IPS DF 4.7 (cell line): ENCODE results near the gene CACNG8.

Source experiments
- DNase-seq: peaks from one replicate; pipeline ENCODE4 v3.0.0-alpha.2; 2013; ENCODE audit warnings: low spot score; ENCODE audit errors: extremely low read depth

CACNG8 gene

DNA sequence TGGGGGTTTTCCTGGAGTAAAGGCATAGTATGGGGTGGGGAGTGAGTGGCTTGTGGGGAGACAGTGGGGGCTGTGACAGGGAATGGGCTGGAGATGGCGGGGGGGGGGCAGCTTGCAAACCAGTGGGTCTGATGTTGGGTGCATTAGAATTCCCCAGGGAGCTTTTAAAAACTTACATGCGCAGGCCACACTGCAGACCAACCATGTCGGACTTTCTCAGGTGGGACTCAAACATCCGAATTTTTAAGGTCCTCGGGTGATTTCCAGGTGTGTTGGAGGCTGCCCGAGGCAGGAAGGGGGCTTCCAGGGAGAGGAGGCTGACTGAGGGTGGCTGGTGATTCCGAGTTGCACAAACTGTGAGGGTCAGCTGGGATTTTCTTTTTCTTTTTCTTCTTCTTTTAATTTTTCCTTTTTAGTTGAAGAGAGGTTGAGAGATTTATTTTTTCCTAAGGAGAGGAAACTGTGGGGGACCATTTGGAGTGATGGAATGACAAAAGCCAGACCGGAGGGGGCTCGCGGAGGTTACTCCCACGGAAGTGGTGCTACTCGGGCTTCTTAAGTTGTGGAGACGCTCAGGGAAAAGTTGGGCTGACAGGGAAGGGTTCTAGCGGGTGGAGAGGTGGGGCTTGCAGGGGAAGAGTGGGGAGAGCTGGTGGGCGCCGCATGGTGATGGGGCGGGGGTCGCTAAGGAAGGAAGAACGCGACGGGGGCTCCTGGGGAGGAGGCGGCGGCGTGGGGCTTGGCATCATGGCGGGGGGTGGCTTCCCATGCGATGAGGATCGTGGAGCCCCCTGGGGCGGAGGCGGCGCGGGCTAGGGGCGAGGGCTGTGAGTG lies 997 bp upstream of the CACNG8 start:
- no peak for DNase-seq

DNA sequence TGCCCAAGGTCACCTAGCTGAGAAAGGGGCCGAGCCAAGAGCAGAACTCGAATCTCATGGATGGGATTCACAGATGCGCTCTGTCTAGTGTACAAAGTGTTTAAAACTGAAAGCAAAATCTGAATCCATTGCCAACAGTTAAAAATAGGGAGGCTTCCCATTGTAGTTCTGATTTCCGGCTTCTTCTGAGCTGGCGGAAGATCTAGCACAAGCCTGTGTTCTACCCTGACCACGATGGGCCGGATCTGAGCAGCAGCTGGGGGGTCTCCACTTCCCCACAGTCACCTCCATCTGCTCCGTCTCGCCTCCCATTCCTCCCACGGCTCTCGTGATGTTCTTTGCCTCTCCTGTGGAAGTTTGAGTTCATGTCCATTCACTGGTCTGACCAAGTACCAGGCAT lies 2.4 kb downstream of the CACNG8 start:
- DNase-seq: no peak

DNA sequence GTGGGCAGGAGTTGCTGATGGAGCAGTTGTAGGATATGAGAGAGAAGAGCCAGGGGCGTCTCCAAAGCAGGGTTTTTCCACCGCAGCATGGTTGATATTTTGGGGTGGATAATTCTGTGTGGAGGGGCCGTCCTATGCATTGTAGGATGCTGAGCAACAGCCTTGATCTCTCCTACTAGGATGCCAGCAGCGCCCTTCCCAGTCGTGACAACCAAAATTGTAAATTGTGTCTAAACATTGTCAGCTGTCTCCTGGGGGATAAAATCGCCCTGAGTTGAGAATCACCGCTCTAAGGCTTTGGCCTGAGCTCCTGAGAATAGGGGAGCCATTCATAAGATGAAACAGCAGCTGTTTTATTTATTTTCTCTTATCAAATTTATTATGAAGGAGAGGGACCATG lies 4.2 kb downstream of the CACNG8 start:
- DNase-seq: no peak

DNA sequence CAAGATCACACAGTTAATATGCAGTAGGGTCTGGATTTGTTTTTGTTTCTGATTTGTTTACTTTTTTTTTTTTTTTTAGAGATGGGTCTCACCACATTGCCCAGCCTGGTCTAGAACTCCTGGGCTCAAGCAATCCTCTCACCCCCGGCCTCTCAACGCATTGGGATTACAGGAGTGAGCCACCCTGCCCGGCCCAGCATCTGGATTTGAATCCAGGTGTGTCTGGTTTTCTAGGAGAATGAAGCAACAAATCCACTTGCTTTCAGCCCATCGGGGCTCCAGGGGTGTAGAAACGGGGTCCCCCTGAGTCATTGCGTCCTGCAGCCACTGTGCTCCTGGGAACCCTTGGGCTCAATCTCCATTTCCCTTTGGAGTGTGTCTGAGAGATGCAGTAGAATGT lies 6.6 kb downstream of the CACNG8 start:
- no peak for DNase-seq

DNA sequence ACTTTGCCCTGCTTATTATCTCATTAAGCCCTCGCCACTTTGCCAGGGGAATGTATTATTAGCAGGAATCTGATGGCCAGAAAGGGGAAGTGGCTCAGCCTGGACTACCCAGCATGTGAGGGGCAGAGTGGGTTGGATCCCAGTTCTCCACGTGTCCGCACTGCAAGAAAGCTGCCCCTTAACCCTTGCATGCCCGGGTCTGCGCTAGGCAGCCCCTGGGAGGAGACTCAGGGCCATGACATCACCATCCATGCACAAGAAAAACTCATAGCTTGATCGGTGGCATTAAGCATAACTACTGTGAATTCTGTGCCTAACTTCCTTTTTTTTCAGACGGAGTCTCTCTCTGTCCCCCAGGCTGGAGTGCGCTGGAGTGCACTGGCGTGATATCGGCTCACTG lies 8.9 kb downstream of the CACNG8 start:
- no peak for DNase-seq

DNA sequence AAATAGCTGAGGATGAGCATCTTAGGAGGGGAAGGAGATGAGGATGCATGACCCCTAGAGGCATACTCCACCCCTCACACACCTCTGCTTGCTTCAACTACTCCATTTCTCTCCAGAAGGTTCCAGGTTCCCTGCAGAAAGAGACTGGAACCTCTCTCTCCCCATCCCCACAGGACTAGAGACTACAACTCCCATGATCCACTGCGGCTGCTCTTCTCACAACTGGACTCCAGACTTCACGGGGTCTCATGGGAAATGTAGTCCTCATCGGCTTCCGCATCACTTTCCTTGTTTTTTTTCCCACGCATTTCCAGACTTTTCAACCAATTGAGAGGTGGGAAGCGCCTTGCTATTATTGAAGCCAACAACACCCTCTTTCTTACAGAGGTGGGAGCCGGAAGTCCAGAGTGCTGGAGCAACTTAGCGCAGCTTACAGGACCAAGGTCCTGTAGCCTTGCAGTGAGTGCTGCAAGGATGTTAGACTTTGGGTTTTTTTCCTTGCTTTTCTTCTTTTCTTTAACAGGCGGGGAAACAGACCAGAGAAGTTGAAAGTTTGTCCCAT lies 14.8 kb downstream of the CACNG8 start:
- peak; percentile 95 for DNase-seq

DNA sequence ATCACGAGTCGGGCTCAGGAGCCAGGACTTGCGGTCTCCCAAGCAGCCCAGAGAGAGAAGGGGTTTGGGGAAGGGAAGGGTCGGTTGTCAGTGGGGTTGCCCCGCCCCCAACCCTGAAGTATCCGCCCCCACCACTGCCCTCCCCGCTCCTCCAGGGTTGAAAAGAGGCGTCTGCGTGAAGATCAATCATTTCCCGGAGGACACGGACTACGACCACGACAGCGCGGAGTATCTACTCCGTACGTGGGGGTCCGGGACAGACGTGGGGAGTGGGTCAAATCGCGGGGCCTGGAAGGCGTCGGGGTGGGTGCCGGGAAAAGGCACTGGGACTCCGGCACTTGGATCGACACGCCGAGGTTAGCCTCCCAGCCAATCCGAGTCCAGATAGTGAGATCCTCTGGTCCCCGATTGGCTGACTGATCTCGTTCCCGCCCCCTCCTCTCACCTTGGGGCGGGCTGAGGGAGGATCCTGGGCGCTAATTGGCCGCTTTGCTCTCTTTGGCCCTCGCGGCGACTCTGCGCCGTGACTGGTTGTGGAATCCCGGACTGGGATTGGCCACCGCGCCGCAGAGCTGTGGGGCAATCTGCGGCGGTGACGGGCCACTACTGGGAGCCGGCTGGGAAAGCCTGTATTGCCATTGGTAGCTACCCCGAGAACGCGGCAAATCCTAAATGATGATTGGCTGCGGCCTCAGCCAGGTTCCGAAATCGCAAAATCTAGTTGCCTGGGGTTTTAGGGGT lies 15.4 kb downstream of the CACNG8 start:
- peak; percentile 93 for DNase-seq

DNA sequence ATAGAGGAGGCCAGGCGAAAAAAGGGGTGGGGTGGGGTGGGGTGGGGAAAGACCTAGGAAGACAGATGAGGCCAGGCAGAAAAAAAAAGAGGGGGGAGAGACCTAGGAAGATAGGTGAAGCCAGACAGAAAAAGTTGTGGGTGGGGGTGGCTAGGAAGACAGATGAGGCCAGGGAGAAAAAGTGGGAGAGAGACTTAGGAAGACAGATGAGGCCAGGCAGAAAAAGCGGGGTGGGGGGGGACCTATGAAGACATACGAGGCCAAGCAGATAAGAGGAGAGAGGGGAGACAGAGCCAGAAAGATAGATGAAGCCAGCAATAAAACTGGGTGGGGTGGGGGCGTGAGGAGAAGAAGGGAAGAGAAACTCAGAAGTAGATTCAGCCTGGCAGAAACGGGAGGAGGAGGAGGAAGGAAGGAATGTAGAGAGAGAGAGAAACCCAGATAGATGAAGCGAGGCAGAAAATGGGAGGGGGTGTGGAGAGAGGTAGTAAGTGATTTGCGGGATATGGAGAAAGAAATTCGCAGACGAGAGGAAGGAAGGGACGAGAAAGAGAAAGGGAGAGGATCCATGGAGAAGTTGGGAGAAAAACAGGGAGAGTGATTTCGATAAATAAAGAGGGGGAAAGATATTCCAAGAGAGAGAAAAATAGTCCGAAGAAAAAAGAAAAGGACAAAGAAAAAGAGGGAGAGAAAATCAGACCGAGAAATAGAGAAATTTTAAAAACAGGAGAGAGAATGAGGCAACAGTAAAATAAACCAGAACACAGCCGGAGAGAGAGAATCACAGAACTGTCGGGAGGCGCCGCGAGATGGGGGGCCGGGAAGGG lies 16.5 kb downstream of the CACNG8 start:
- DNase-seq: no peak

DNA sequence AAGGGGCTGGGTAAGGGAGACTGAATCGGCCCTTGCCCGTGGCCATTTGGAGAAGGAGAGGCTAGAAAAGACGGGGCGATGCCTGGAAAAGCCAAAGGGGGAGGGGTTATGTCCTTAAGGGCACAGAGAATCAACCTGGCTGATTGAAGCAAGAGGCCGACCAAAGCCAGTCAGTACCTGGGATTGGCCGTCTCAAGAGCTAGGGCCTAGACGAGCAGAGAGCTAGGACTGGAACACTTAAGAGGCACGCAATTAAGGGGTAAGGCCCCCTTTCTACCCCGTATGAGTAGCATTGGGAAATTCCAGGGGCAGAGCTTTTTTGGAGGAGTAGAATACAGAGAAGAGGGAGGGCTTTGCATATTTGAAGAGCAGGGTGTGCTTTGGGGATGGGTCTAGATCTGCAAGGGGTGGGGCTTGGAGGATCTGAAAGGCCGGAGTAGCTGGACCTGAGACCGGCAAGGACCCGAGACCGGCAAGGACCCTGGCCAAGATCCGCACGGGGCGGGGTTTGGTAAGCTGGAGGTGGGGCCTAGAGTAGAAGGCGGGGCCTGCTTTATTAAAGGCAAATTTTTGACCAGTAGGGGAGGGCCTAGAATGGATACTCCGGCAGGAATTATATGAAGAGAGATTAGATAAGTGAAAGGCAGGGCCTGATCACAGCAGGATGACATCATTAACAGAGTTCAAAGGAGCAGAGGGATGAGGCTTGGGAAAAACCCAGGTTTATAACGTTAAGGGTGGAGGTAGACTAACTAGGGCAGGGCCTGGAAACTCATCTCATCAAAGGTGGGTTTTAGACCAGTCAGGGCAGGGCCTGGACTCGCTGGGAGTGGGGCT lies 18.0 kb downstream of the CACNG8 start:
- no peak for DNase-seq

DNA sequence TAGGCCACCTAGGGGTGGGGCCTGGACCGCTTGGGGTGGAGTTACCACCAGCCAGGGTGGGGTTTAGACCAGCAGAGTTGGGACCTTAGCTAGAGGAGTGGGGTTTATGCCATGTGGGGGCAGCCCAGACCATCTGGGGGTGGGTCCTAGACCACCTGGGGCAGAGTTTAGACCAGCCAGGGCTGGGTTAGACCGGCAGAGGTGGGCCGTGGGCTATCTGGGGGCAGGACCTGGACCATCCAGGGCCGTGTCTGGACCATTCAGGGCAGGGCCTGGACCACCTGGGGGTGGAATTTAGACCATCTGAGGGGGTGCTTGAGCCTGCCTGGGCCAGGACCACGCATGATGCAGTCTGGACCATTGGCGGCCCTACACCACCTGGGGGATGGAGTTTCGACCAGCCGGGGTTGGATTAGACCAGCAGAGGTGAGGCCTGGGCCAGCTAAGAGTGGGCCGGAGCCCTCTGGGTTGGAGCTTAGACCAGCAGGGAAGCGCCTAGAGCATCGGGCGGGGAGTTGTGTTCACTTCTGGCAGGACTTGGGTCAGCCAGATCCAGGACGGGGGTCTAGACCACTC lies 18.7 kb downstream of the CACNG8 start:
- DNase-seq: no peak

DNA sequence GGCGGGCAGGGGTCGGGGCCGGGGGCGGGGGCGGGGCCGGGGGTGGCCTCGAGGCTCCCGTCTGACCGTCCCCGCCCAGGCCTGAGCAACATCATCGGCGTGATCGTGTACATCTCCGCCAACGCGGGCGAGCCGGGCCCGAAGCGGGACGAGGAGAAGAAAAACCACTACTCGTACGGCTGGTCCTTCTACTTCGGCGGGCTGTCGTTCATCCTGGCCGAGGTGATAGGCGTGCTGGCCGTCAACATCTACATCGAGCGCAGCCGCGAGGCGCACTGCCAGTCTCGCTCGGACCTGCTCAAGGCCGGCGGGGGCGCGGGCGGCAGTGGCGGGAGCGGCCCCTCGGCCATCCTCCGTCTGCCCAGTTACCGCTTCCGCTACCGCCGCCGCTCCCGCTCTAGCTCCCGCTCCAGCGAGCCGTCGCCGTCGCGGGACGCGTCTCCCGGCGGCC lies 19.3 kb downstream of the CACNG8 start:
- DNase-seq: no peak

DNA sequence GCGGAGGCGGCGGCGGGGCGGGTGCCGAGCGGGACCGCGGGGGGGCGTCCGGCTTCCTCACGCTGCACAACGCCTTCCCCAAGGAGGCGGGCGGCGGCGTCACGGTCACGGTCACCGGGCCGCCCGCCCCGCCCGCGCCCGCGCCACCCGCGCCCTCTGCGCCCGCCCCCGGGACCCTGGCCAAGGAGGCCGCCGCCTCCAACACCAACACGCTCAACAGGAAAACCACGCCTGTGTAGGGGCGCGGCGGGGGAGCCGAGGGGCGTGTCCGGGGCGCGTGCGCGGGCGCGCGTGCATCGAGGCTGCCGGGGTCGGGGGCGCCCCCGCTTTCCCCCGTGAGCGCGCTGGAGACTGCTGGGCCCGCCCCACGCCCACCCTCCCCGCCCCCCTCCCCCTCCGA lies 19.9 kb downstream of the CACNG8 start:
- DNase-seq: no peak

DNA sequence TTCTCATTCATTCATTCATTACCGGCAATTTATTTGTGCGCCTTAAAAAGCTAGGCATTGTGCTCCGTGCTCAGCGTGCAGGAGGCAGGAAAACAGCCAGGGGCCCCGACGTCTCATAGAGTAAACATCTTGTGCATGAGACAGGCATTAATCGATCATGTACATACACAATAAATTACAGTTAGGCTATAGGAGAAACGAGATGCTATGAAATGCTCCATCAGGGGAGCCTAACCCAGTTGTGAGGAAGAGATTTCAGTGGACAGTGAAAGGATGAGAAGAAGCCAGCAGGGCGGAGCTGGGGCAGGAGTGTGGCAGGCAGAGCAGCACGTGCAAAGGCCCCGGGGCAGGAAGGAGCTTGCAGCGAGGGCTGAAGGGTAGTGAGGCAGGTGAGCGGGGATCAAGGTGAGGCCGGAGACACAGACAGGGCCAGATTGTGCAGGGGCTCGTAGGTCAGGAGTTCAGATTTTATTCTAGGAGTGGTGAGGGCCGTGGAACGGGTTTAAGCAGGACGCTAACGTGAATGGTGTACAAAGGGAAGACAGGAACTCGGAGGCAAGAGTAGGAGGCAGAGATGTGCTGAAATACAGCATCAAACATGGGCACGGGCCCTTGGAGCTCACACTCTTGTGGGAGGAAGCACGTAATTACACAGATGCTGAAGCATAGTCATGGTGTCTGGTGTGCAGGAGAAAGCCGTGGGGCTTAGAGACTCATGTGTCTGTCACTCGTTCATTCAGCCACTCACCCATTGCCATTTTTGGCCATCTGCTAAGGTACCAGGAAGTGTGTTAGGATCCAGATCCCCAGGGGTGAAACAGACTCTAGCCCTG lies 20.9 kb downstream of the CACNG8 start:
- DNase-seq: no peak

DNA sequence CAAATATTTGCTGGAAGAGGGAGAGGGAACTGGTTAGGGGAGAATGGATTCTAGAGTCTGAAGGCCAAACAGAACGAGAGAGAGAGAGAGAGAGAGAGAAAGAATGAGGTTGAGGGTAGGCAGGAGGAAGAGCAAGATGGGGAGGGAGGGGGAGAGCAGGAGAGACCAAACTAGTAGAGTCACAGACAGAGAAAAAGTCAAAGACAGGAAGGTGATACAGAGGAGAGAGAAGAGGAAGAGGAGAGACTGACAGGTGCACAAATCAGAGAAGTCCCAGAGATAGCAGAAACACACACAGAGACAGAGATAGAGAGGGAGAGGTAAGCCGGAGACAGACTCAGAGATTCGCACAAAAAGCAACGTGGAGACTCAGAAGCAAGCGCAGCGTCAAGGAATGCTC lies 23.1 kb downstream of the CACNG8 start:
- DNase-seq: no peak

DNA sequence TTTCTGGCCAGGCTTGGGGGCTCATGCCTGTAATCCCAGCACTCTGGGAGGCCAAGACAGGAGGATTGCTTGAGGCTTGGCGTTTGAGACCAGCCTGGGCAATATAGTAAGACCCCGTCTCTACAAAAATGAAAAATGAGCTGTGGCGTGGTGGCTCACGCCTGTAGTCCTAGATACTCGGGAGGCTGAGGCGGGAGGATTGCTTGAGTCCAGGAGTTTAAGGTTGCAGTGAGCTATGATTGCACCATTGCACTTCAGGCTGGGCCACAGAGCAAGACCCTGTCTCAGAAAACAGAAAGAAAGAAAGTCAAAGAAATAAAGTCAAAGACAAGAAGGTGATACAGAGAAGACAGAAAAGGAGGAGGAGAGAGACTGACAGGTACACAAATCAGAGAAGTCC lies 26.2 kb downstream of the CACNG8 start:
- no peak for DNase-seq

DNA sequence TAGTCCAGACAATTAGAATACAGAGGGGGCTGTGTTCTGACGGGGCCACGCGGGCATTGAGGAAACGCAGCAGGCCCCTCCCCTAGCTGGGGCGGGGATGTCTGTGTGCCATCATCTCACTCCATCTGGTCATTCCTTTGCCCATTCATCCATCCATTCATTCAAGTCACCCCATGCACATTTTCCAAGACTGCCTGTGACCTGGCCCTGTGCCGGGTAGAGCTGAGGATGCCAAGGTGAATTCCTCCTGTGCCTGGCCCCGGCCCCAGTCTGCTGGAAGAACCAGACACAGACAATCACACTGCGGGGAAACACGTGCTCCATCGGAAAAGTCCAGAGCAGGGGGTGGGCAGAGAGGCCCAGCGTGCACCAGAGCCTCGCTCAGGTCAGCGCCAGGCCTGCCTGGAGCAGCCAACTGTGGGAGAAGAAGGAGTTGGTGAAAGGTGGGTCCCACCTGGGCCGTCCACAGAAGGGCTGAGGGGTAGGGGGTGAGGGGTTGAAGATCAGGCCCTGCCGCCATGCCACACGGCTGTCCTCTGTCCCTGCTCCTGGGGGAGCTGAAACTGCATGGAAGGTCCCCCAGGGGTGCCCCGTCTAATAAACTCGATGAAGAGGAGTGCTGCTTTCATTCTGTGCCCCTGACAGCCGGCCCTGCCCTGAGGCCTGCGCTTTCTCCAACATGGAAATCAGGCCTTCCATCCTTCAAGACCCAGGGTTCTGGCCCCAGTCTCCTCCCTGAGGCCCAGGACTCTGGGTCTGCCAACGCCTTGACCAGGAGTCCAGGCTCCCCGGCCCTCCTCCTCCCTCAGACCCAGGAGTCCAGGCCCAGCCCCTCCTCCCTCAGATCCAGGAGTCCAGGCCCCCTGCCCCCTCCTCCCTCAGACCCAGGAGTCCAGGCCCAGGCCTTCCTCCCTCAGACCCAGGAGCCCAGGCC lies 27.1 kb downstream of the CACNG8 start:
- DNase-seq: no peak

DNA sequence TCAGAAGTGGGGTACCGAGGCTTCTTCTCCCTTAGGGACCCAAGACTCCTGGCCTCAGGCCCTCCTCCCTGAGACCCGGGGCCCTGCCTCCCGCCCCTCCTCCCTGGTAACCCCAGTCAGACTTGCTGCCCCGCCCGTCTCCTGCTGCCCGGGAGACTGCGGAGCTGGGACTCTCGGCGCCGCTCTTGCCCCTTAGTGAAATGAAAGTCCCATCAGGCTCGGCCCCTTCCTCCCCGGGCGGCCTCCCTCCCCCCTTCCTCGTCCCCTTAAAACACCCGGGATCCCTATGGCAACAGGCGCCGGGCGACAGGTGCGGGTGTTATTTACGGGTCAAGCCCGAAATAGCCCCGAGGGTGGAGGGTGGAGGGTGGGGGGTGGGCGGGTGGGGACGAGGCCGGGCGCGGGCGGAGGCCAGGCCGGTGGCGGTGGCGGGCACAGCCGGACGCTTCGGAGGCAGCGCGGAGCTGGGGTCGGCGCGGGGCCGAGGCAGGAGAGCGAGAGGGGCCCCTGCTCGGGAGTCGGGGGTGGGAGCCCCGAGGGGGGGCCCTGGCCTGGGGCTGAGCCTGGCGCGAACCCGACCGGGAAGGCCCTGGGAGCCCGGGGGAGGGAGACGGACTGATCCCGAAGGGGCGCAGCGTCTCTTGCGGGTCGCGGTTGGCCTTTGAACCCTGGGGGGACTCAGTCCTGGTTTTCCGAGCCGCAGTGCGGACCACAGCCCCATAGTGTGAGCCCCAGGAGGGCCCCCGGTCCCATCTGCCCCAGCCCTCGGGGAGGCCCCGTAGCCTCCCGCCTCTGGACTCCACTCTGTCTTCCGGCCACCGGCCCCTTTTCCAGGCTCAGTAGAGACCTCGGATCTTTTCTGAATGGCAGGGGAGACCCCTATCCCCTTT lies 28.7 kb downstream of the CACNG8 start, which contains the start of gene CACNG6:
TSS of gene CACNG6 (plus strand) at position 414 of the 890 bp plus-strand sequence. CDS start 1,241 bp downstream, outside the sequence.
- no peak for DNase-seq
